ENCODE results near the gene DIAPH3.

Gene DIAPH3

DNA sequence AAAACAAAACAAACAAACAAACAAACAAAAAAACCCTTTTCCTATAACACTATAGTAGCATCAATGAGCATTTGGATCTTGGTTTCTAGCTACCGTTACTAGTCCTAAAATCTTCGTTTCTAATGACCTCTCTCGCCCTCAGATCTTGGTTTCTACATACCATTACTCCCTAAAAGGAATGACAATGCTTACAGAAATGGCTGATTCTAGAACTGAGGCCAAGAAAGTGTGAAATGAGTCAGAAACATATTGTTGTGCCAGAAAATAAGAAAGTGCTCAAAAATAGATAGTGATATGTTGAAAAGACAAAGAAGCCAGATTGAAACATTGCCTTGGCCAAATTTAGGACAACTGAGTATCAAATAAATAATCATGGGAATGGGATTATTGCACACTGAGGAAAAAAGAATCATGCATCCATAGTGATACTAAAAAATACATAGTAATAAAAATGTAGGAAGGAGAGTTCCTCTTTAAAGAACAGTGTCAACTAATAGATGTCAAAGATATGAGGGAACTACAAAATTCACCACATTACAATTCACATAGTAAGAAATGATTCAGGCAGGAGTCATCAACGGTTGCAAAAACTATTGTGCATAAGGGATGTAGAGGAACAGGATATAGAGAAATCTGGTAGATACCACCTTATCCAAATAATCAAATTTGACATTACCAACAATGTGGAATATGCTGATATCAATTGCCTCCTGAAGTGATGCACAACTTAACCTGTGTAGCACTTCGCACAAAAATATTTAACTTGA, 386.6 kb downstream of the DIAPH3 start:
- DNase-seq (ENCODE audit: low spot score), result no peak

GRCh38 chr13:59774491-59774971, 389.2 kb downstream of the DIAPH3 start:
- no peak for DNase-seq (ENCODE audit: low spot score)

DNA sequence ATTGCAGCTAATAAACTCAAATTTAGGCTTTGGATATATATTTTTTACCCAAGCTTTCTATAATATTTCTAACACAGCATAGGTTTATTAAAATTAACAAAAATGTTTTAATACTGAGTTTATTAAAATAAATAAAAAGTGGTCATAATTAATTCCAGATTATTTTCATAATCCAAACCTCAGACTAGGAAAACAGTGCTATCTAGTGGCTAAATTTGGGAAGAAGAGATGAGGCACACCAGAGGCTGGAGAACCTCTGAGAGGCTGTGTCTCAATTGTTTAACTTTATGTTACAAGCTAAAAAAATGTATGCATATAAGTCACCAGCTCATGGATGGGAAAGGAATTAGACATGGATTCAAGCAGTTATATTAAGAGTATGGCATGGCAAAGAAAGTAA, 392.5 kb downstream of the DIAPH3 start:
- DNase-seq (ENCODE audit: low spot score), result no peak

- DNase-seq (ENCODE audit: low spot score), result no peak
Measured at GRCh38 chr13:59770451-59770850, 393.3 kb downstream of the DIAPH3 start.

DNA sequence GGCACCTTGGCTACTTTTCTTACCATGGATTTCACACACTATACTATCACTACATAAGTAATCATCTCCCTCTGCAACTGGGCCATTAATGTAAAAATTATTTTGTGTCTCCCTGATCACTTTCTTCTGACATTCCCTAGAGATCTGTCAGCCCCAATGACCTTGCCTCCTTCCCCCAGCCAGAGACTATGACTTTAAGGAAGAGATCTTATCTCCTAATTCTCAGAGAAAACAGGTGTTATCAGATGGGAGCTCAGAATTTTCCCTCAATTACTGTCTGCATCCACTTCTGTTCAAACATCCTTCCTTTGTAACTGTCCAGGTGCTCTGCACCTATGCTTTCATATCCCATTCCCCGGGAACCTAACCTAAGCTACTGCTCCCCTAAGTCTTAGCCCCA, 397.5 kb downstream of the DIAPH3 start:
- DNase-seq (ENCODE audit: low spot score), result no peak

DNA sequence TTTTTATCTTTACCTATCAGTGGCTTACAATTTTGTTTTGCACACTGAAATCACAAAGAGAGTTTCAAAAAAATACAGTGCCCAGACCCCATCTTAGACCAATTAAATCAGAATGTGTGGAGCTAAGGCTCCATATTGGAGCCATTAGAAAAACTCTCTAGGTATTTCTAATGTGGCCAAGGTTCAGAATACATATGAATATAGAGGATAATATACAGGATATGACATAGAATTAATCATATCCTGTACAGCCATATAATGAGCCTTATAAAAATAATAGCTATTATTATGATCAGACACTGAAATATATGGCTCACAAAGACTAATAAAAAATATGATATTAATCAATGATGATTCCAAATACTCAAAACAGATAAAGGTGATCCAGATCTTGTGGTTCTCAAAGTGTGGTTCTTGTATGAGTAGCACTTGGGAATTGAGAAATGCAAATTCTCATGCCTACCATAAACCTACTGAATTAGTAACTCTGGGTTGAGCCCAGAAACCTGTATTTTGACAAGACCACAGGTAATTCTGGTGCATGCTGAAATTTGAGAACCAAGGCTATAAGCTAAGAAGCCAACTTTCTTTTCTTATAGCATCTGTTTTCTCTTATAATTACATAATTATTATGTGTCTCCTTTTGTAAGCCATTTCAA, 408.0 kb downstream of the DIAPH3 start:
- no peak for DNase-seq (ENCODE audit: low spot score)

GRCh38 chr13:59754411-59754810, 409.3 kb downstream of the DIAPH3 start:
- DNase-seq (ENCODE audit: low spot score), result no peak

- no peak for DNase-seq (ENCODE audit: low spot score)
Measured at GRCh38 chr13:59750860-59751259, 412.9 kb downstream of the DIAPH3 start.

DNA sequence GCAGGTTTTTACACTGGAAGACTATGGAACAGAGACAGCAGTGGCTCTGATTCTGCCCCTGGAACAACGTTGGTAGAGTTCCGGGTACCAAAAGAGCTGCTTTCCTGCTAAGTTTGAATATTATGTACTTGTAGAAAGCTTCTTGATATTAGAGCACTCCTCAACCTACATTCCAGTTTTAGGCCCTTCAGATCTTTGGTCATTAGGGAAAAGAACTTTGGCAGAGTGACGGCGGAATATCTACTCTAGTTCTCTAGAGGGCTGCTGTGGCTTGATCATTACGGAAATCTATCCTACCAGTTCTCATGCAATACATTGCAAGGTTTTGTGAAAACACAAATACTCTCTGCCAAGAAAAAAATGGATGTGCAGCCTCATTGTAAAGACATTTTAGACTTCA, 415.7 kb downstream of the DIAPH3 start:
- DNase-seq (ENCODE audit: low spot score), result no peak

GRCh38 chr13:59747529-59747928, 416.2 kb downstream of the DIAPH3 start:
- DNase-seq (ENCODE audit: low spot score), result no peak

DNA sequence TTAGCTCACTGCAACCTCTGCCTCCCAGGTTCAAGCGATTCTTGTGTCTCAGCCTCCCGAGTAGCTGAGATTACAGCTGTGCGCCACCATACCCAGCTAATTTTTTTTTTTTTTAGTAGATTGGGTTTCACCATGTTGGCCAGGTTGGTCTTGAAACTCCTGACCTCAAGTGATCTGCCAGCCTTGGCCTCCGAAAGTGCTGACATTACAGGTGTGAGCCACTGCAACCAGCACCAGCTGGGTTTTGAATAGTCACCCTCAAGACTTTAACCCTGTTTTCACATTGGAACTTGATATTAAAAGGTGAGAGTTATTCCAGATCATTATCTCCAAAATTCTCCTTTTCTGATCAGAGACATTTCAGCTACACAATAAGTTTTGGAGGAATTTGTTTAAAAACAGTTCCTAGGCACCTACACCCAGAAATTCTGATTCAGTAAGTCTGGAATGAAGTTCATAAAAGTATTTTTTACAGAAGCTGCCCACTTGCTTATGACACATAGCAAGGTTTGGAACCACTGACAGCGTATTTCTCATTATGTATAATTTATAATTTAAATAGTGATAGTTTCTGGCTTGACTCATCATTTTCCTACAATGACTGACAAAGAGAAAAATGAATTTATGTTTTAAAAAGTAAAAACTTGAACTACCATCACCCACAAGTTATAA, 417.3 kb downstream of the DIAPH3 start:
- DNase-seq (ENCODE audit: low spot score), result no peak

DNA sequence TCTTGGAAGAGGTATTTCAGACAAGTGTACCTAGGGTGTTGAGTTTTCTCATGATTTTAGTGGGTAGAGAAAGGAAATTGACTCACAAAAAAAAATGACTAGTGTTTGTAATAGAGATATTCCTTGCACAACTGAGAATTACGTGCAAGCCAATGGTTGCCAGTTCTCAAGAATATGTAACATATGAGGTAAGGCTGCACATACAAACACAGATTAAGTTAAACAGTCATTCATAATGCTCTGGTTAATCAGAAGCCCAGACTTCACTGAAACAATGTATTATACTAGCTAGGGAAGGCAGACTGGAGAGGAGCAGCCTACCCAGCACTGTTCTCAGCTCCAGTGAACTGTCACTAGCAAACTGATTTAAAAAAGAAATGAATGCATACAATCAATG, 418.3 kb downstream of the DIAPH3 start:
- no peak for DNase-seq (ENCODE audit: low spot score)

DNA sequence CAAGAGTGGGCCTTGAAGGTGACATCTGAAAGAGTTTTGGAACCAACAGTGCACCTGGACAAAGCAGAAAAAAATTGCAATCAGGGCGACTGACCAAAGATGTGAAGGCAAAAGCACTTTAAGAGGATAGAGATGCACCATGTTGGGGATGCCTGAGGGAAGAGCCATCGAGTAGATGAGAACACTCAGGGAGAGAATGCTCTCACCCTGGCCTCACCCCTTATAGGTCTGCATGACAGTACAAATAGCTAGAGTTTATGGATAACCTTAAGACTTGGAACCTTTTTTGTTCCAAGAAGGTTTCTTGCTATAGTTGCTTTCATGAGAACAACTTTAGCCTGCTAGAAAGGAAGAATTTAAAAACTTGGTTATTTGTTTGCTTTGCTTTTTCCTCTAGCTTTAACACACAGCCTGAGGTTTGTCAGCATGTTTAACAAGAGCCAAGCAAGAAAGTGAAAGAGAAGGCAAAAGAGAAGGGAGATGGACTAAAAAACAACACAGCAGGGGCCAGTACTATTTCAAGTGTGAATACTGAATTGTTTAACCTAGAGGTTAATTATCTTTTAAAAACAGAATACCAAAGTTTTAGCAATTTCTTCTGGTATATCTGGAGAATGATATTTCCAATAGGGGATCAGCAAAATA, 418.9 kb downstream of the DIAPH3 start:
- no peak for DNase-seq (ENCODE audit: low spot score)

DNA sequence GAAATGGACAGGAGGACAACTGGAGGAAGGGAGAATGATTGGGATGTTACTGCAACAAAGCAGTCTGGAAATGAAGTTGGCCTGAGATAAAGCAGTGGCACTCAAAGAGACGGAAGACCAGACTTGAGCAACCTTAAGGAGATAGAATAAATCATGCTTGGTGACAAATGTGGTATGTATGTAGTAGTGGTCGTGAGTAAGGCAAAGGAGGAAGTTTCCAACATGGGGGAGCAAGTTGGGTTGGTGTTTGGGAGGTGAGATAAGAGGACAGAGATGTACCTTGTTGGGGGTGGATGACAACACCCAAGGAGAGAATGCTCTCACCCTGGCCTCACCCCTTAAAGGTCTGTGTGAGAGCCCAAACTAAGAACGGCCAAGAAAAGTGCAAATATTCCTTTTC, 420.5 kb downstream of the DIAPH3 start:
- no peak for DNase-seq (ENCODE audit: low spot score)

- DNase-seq (ENCODE audit: low spot score), result no peak
Measured at GRCh38 chr13:59742467-59742866, 421.3 kb downstream of the DIAPH3 start.

DNA sequence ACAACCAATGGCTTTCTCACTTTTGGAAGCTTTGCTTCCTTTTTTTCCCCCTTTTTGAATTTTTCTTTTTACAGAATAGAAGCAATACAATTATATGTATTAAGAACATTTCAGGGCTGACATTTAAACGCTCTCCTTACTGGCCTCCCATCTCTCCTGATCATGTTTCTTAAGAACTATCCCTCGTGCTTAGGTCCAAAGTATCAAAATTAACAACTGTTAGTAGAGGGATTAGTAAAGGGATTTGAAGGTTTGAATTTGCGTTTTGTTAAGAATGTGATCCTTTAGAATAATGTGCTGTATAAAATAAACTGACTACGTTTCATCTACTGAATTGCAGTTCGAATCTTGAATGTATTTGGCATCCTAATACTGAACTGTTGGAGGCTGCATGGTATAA, 424.8 kb downstream of the DIAPH3 start:
- no peak for DNase-seq (ENCODE audit: low spot score)

GRCh38 chr13:59734393-59734792, 429.3 kb downstream of the DIAPH3 start:
- peak; percentile 2 for DNase-seq (ENCODE audit: low spot score)

GRCh38 chr13:59733744-59734143, 430.0 kb downstream of the DIAPH3 start:
- no peak for DNase-seq (ENCODE audit: low spot score)

DNA sequence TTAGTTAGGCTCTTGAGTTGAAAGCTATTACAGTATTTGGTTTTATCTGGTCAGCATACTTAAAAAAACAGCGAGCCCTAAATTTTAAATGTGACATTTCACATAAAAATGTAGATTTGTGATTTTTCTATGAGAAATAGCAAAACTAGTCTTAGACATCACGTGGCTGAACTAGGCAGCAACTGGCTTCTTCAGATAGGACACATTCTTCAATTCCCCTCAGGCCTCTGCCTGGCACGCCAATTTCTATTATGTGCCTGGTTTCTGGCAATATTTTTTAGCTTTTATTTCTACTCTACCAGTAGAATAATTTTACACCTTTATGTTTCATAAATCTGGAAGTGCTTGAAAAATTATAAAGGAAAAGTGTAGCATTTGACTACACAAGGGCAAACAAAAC, 433.7 kb downstream of the DIAPH3 start:
- DNase-seq (ENCODE audit: low spot score), result no peak

- DNase-seq (ENCODE audit: low spot score), result no peak
Measured at GRCh38 chr13:59728896-59729545, 434.7 kb downstream of the DIAPH3 start.

DNA sequence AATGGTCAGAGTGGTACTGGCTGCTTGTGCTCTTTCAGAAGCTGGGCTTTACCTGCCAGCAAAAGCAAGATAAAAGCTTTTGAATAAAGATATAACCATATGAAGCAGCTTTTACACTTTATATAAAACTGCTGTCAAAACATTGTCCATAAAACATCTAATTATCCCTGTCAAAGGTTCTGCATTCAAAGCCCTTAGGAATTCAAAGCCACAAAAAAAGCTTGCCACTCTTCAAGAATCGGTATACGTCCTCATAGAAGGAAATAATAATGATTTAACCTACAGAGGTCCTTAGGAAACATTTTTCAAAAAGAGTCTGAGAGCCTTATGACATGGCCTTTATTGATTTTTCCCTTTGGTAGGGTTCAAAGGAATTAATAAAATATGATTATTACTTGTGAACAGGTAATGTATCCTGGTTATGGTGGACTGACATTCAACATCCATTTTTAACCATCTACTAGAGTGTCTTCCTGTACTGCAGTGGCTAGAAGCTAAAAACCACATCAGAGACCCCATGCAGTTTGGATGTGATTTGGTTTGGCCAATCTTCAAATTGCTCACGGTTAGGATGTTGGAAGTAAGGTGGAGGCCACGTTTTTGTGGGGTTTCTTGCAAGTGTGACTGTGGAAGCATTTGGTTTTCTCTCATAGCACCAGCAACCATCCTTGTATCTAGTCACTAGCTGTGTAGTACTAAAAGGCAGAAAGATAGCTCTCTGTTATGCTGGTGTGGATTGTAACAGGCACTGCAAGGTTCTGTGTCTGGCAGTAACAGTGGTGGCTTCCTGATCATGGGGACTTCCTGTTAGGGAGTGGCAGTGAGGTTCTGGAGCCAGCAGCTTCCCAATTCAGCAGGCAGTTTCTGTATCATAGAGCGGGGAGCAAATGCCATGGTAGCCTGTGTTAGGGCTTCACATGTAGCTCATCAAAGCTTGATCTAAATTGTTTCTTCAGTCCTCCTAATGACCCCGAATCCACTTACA, 441.5 kb downstream of the DIAPH3 start:
- no peak for DNase-seq (ENCODE audit: low spot score)

Data from germinal center (tissue), 1 donor.